ENCODE data around the gene LYPD6B.
A peak's percentile ranks its signal among the peaks of the same experiment; 100 is the strongest.

The LYPD6B gene

GRCh38 chr2:149149007-149149297, 110.5 kb downstream of the LYPD6B start:
- DNase-seq (ENCODE audit: low read depth in 1 of 2, low spot score in 1 of 2), result no peak
- TF ChIP-seq SPI1 (IDR thresholded peaks at IDR 0.05; ENCODE audit: borderline replicate concordance, low read depth) (no peak), REST (IDR thresholded peaks at IDR 0.05; ENCODE audit: insufficient replicate concordance, low read depth) (no peak), CTCF (IDR thresholded peaks at IDR 0.05; ENCODE audit: insufficient read depth, low read length) (no peak), GABPA (IDR thresholded peaks at IDR 0.05; ENCODE audit: low read depth) (no peak), POLR2AphosphoS5 (IDR thresholded peaks at IDR 0.05; ENCODE audit: low read depth) (no peak)
- Histone ChIP-seq H3K27ac (replicated peaks) (no peak overlapping the region), H3K4me3 (replicated peaks; ENCODE audit: insufficient read depth, low read length) (no peak overlapping the region), H3K27me3 (ENCODE audit: insufficient read depth, poor library complexity, severe bottlenecking) (no peaks in the 10 kb centered on the region)

GRCh38 chr2:149152469-149152953, 114.0 kb downstream of the LYPD6B start:
- TF ChIP-seq POLR2AphosphoS5 (IDR thresholded peaks at IDR 0.05; ENCODE audit: low read depth), result peak; percentile 67; the same call in 1 of the 2 replicates
- no peak for TF ChIP-seq CTCF (IDR thresholded peaks at IDR 0.05; ENCODE audit: insufficient read depth, low read length)
- TF ChIP-seq GABPA (IDR thresholded peaks at IDR 0.05; ENCODE audit: low read depth), result peak; percentile 39; the same call in 1 of the 2 replicates
- no peak for TF ChIP-seq REST (IDR thresholded peaks at IDR 0.05; ENCODE audit: insufficient replicate concordance, low read depth)
- peak; percentile 46; the same call in 1 of the 2 replicates for TF ChIP-seq SPI1 (IDR thresholded peaks at IDR 0.05; ENCODE audit: borderline replicate concordance, low read depth)
- Histone ChIP-seq H3K27me3 (ENCODE audit: insufficient read depth, poor library complexity, severe bottlenecking) (no peaks in the 10 kb centered on the region), H3K27ac (replicated peaks) (peak overlapping the region; percentile 39), H3K4me3 (replicated peaks; ENCODE audit: insufficient read depth, low read length) (no peak overlapping the region)
- DNase-seq (ENCODE audit: low read depth in 1 of 2, low spot score in 1 of 2), result peak; percentile 58 to 69

- TF ChIP-seq GABPA (IDR thresholded peaks at IDR 0.05; ENCODE audit: low read depth) (no peak), REST (IDR thresholded peaks at IDR 0.05; ENCODE audit: insufficient replicate concordance, low read depth) (no peak), POLR2AphosphoS5 (IDR thresholded peaks at IDR 0.05; ENCODE audit: low read depth) (no peak), SPI1 (IDR thresholded peaks at IDR 0.05; ENCODE audit: borderline replicate concordance, low read depth) (no peak), CTCF (IDR thresholded peaks at IDR 0.05; ENCODE audit: insufficient read depth, low read length) (no peak)
- no peak for DNase-seq (ENCODE audit: low read depth in 1 of 2, low spot score in 1 of 2)
- Histone ChIP-seq H3K27me3 (ENCODE audit: insufficient read depth, poor library complexity, severe bottlenecking) (no peaks in the 10 kb centered on the region), H3K4me3 (replicated peaks; ENCODE audit: insufficient read depth, low read length) (no peak overlapping the region), H3K27ac (replicated peaks) (no peak overlapping the region)
Observed at GRCh38 chr2:149155196-149155969, 116.9 kb downstream of the LYPD6B start.

Data from HL-60 (cell line).